Measurements from ENCODE around the gene WLS.

DNA sequence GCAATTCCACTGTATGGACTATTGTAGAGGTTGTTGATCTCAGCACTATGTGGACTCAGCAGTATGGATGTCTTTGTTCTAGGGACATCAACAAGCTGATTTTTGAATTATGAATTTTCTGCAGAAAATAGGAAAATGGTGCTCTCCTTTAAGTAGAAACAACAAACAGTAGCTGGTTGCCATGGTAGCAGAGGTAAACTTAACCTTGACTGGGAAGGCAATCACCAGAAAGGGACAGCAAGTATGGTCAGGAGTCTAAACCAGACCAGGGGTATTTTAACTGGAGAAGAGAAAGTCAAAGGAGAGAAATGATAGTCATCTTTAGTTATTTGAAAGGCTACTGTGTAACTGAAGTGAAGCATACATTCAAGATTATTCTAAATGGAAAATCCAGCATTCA, 22.3 kb downstream of the WLS start:
- TF ChIP-seq EZH2 (IDR thresholded peaks at IDR 0.05; ENCODE audit: low read length, missing control alignments) = no peak
- TF ChIP-seq, protein P1, sequence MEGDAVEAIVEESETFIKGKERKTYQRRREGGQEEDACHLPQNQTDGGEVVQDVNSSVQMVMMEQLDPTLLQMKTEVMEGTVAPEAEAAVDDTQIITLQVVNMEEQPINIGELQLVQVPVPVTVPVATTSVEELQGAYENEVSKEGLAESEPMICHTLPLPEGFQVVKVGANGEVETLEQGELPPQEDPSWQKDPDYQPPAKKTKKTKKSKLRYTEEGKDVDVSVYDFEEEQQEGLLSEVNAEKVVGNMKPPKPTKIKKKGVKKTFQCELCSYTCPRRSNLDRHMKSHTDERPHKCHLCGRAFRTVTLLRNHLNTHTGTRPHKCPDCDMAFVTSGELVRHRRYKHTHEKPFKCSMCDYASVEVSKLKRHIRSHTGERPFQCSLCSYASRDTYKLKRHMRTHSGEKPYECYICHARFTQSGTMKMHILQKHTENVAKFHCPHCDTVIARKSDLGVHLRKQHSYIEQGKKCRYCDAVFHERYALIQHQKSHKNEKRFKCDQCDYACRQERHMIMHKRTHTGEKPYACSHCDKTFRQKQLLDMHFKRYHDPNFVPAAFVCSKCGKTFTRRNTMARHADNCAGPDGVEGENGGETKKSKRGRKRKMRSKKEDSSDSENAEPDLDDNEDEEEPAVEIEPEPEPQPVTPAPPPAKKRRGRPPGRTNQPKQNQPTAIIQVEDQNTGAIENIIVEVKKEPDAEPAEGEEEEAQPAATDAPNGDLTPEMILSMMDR (conservative IDR thresholded peaks at IDR 0.05 in 1 of 2, IDR thresholded peaks at IDR 0.05 in 1 of 2; ENCODE audit: low read depth in 1 of 2, low read length in 2 of 2) = no peak

All from fibroblast of lung (primary cell).